ENCODE measurements around the gene PALLD. TPM values are rescaled to one million over a fixed set of nuclear protein-coding genes. Genes with fewer than 3 reads are reported as not detected.

The PALLD gene
- total RNA-seq, 1 experiment from 2014 or later: 6.5 TPM

GRCh38 chr4:168551945-168552695 lies 55.3 kb downstream of the PALLD start:
- ATAC-seq: no peak
- Histone ChIP-seq H3K27ac (ENCODE audit: low read length) (no peak overlapping the region), H3K4me3 (ENCODE audit: low read depth in 2 of 2, low read length in 2 of 2) (no peak overlapping the region), H3K9me3 (ENCODE audit: control insufficient read depth, insufficient read depth, low read depth, low read length) (no peaks in the 10 kb centered on the region), H3K4me1 (ENCODE audit: control insufficient read depth, insufficient read depth, low read length) (no peaks in the 10 kb centered on the region), H3K27me3 (ENCODE audit: control insufficient read depth, insufficient read depth, low read length) (no peaks in the 10 kb centered on the region), H3K36me3 (ENCODE audit: control insufficient read depth, insufficient read depth, low read length) (no peaks in the 10 kb centered on the region)
- no TSS peak for BruUV-seq (replicated peaks)
- ChIA-PET POLR2A (no interaction called here), CTCF (no interaction called here)
- TF ChIP-seq POLR2AphosphoS5 (IDR thresholded peaks at IDR 0.05; ENCODE audit: low read depth, low read length) (no peak), CTCF (IDR thresholded peaks at IDR 0.05) (peak; percentile 36; the same call in 1 of the 2 replicates)
- in situ Hi-C loops (cut with HindIII; ENCODE audit: low pct_unique_long_range_greater_than_20kb, low sequenced_read_pairs): no loop called here
- intact Hi-C loops (cut with micrococcal nuclease; ENCODE audit: unreplicated experiment): no loop called here
- no peak for DNase-seq (ENCODE audit: low read depth, low spot score)

- no peak for TF ChIP-seq TCF7L2 (IDR thresholded peaks at IDR 0.05; ENCODE audit: low read depth, low read length)
- TF ChIP-seq CTCF (IDR thresholded peaks at IDR 0.05): no peak
- TF ChIP-seq REST (IDR thresholded peaks at IDR 0.05; ENCODE audit: insufficient read depth in 1 of 2, low read depth in 2 of 2, low read length in 1 of 2): no peak
- no peak for TF ChIP-seq POLR2AphosphoS5 (IDR thresholded peaks at IDR 0.05; ENCODE audit: low read depth, low read length)
- TF ChIP-seq SIN3A (IDR thresholded peaks at IDR 0.05; ENCODE audit: borderline replicate concordance, insufficient read depth, low read depth, low read length): no peak
- in situ Hi-C loops (cut with HindIII; ENCODE audit: low pct_unique_long_range_greater_than_20kb, low sequenced_read_pairs): no loop called here
- Histone ChIP-seq H3K27me3 (ENCODE audit: control insufficient read depth, insufficient read depth, low read length) (no peaks in the 10 kb centered on the region), H3K27ac (ENCODE audit: low read length) (no peak overlapping the region), H3K4me1 (ENCODE audit: control insufficient read depth, insufficient read depth, low read length) (no peaks in the 10 kb centered on the region), H3K4me3 (ENCODE audit: low read depth in 2 of 2, low read length in 2 of 2) (no peak overlapping the region), H3K9me3 (ENCODE audit: control insufficient read depth, insufficient read depth, low read depth, low read length) (no peaks in the 10 kb centered on the region), H3K36me3 (ENCODE audit: control insufficient read depth, insufficient read depth, low read length) (no peaks in the 10 kb centered on the region)
- no TSS peak for BruUV-seq (replicated peaks)
- DNase-seq (ENCODE audit: low read depth, low spot score) (no peak), ATAC-seq (no peak)
- POLR2A ChIA-PET: no interaction called here
- intact Hi-C loops (cut with micrococcal nuclease; ENCODE audit: unreplicated experiment): no loop called here
- CTCF ChIA-PET: no interaction called here
Observed at GRCh38 chr4:168553714-168554370, 57.0 kb downstream of the PALLD start.

Data from Panc1 (cell line).